ENCODE results near the gene MUC5B.

DNA sequence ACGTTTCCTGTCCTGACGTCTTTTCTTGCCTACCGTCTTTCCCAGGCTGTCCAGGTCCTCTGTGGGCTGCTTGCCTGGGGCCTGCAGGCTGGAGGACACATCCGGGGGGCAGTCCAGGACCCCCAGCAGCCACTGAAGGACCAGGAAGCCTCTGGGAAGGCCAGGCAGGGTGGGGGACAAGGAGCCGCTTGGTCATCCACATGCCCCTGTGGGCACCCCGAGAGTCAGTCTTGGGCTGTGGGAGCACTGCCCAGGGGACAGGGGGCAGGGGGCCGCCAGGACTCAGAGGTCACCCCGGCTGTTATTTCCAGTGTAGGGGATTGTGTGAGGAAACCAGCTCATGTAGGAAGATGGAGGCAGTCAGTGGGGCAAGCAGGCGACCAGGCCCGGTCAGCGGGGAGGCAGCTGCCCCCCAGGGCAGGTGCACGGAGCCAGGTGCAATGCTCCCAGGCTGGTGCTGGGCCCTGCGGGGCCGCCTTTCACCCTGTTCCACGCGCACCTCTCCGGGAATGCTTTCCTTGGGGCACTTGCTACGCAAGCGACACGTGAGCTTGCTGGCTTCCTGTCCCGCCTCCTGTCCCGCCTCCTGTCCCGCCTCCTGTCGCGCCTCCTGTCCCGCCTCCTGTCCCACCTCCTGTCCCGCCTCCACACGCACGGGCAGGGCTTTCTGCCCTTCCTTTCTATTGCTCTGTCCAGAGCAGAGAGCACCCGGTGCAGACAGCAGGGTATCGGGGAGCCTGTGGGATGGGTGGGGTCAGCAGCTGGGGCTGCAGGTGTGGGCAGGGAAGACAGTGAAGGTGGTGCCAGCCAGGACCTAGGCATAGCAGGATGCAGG, 39.5 kb downstream of the MUC5B start:
- TF ChIP-seq GATA3 (IDR thresholded peaks at IDR 0.05; ENCODE audit: low read depth, low read length) (no peak), GATA2 (IDR thresholded peaks at IDR 0.05; ENCODE audit: low read depth, low read length) (no peak)
